ENCODE results near the gene ARHGAP26. TPM values are rescaled to one million over a fixed set of nuclear protein-coding genes. Genes with fewer than 3 reads are reported as not detected.

ARHGAP26 gene
- total RNA-seq, 1 experiment from 2014 or later, result 34.5 TPM

- Histone ChIP-seq H2AFZ (ENCODE audit: low read depth, low read length, poor library complexity, severe bottlenecking) (no peak overlapping the region), H4K20me1 (ENCODE audit: insufficient read depth) (no peaks in the 10 kb centered on the region), H3K27me3 (ENCODE audit: insufficient read depth, low read length) (no peaks in the 10 kb centered on the region), H3K4me1 (ENCODE audit: control insufficient read depth in 1 of 2, insufficient read depth in 2 of 2, low read length in 2 of 2) (peaks cover 15% of the 10 kb centered on the region in 2 experiments; a peak in 3 of 4 replicates), H3K4me3 (replicated peaks in 1 of 2; ENCODE audit: low read depth in 1 of 2, low read length in 2 of 2) (no peak overlapping the region), H3K9ac (ENCODE audit: low read length) (no peak overlapping the region), H3K4me2 (ENCODE audit: low read length) (no peak overlapping the region), H3K9me2 (ENCODE audit: insufficient read depth) (no peaks in the 10 kb centered on the region), H3K79me2 (ENCODE audit: insufficient read depth, low read length) (no peaks in the 10 kb centered on the region), H3K36me3 (ENCODE audit: control insufficient read depth in 1 of 2, insufficient read depth in 2 of 2, low read length in 2 of 2) (0 out of 4 replicates have a peak, but pooled peaks cover 0 to 2% of the 10 kb centered on the region in 2 experiments), H3K27ac (ENCODE audit: low read depth, low read length) (no peak overlapping the region), H3K9me3 (ENCODE audit: control insufficient read depth in 1 of 2, insufficient read depth in 1 of 2, low read depth in 1 of 2, low read length in 2 of 2) (no peaks in the 10 kb centered on the region)
- no peak for DNase-seq (ENCODE audit: low read depth, low spot score)
- ATAC-seq, result no peak
- ChIA-PET RAD21 (ENCODE audit: low non-redundant PET in 1 of 2, low total read pairs in 2 of 2, uncharacterized antibody in 2 of 2, unreplicated experiment in 2 of 2) (no interaction called here), CTCF (interaction anchor here (1.8 to 4.0 kb wide), 2 partner anchors 167 to 202 kb away, joined by 13 to 17 read pairs; no protein-coding TSS in a partner anchor), POLR2A (no interaction called here)
- no peak for TF ChIP-seq ZBTB33 (IDR thresholded peaks at IDR 0.05; ENCODE audit: extremely low read depth, insufficient replicate concordance, low read length)
- no TSS peak for BruUV-seq (replicated peaks)
- intact Hi-C loops (cut with micrococcal nuclease), result no loop called here
Observed at GRCh38 chr5:142915038-142915437, 144.9 kb downstream of the ARHGAP26 start.

- peaks cover 15% of the 10 kb centered on the region in 2 experiments; a peak in 3 of 4 replicates for H3K4me1 ChIP-seq (ENCODE audit: control insufficient read depth in 1 of 2, insufficient read depth in 2 of 2, low read length in 2 of 2)
- intact Hi-C loops (cut with micrococcal nuclease), result no loop called here
- no peaks in the 10 kb centered on the region for H3K9me2 ChIP-seq (ENCODE audit: insufficient read depth)
- ChIA-PET POLR2A (no interaction called here), CTCF (interaction anchor here (1.0 to 4.0 kb wide), 2 partner anchors 12 to 203 kb away, joined by 3 to 17 read pairs; no protein-coding TSS in a partner anchor), RAD21 (ENCODE audit: low non-redundant PET in 1 of 2, low total read pairs in 2 of 2, uncharacterized antibody in 2 of 2, unreplicated experiment in 2 of 2) (interaction anchor here in 1 of 2 experiments (0.9 kb wide), 1 partner anchor 198 kb away, joined by 3 read pairs; no protein-coding TSS in a partner anchor)
- H3K9ac ChIP-seq (ENCODE audit: low read length), result no peak overlapping the region
- DNase-seq (ENCODE audit: low read depth, low spot score) (no peak), ATAC-seq (peak; percentile 87)
- H3K9me3 ChIP-seq (ENCODE audit: control insufficient read depth in 1 of 2, insufficient read depth in 1 of 2, low read depth in 1 of 2, low read length in 2 of 2), result no peaks in the 10 kb centered on the region
- no peaks in the 10 kb centered on the region for H3K27me3 ChIP-seq (ENCODE audit: insufficient read depth, low read length)
- H3K36me3 ChIP-seq (ENCODE audit: control insufficient read depth in 1 of 2, insufficient read depth in 2 of 2, low read length in 2 of 2), result 0 out of 4 replicates have a peak, but pooled peaks cover 0 to 2% of the 10 kb centered on the region in 2 experiments
- no peak overlapping the region for H3K4me2 ChIP-seq (ENCODE audit: low read length)
- H3K79me2 ChIP-seq (ENCODE audit: insufficient read depth, low read length), result no peaks in the 10 kb centered on the region
- no peak overlapping the region for H2AFZ ChIP-seq (ENCODE audit: low read depth, low read length, poor library complexity, severe bottlenecking)
- TF ChIP-seq REST (IDR thresholded peaks at IDR 0.05; ENCODE audit: low read depth), result no peak
- TF ChIP-seq CTCF (IDR thresholded peaks at IDR 0.05 in 2 of 3, conservative IDR thresholded peaks at IDR 0.05 in 1 of 3; ENCODE audit: borderline replicate concordance in 1 of 3, insufficient read depth in 1 of 3, low read depth in 2 of 3, low read length in 2 of 3), result peak; percentile 73 to 84 (median 75); a peak in 5 of 6 replicates
- peak; percentile 75 for TF ChIP-seq RAD21 (IDR thresholded peaks at IDR 0.05; ENCODE audit: low read depth)
- no peak overlapping the region for H3K4me3 ChIP-seq (replicated peaks in 1 of 2; ENCODE audit: low read depth in 1 of 2, low read length in 2 of 2)
- H4K20me1 ChIP-seq (ENCODE audit: insufficient read depth), result no peaks in the 10 kb centered on the region
- no TSS peak for BruUV-seq (replicated peaks)
- H3K27ac ChIP-seq (ENCODE audit: low read depth, low read length), result no peak overlapping the region
Observed at GRCh38 chr5:142915813-142916424, 145.7 kb downstream of the ARHGAP26 start.
